Uterus (tissue), 4 donors: ENCODE data around the gene RGR. TPM values are rescaled to one million over a fixed set of nuclear protein-coding genes. Genes with fewer than 3 reads are reported as not detected.

Experiments used
- DNase-seq, 2 donors: peaks; one replicate each; pipeline ENCODE4 v3.0.0-alpha.2; 2019 to 2020
- H3K27ac ChIP-seq, 2 donors: fragments of 200-600 bp; sonication (generic); 1 replicate in 1 of 2; 2 replicates in 1 of 2; pipeline ENCODE4 v1.5.1; 2016 to 2018
- H3K27me3 ChIP-seq, 2 donors: fragments of 200-600 bp; sonication (generic); one replicate each; pipeline ENCODE4 v1.5.1; 2018 to 2019; ENCODE audit warnings: control low read depth in 1 of 2
- H3K36me3 ChIP-seq, 2 donors: fragments of 200-600 bp; sonication (generic); one replicate each; pipeline ENCODE4 v1.5.1; 2019; ENCODE audit warnings: control low read depth in 1 of 2
- H3K4me1 ChIP-seq, 2 donors: fragments of 200-600 bp; sonication (generic); one replicate each; pipeline ENCODE4 v1.5.1; 2018 to 2019; ENCODE audit warnings: control low read depth in 1 of 2
- H3K4me3 ChIP-seq, 2 donors: fragments of 200-600 bp; sonication (generic); 1 replicate in 1 of 2; 2 replicates in 1 of 2; pipeline ENCODE4 v1.5.1; 2018 to 2019; ENCODE audit warnings: mild to moderate bottlenecking in 1 of 2
- H3K9me3 ChIP-seq, 2 donors: fragments of 200-600 bp; sonication (generic); one replicate each; pipeline ENCODE4 v1.5.1; 2019; ENCODE audit warnings: control low read depth in 1 of 2
- CTCF ChIP-seq, 4 experiments: fragments of 200-600 bp in 2 of 4; fragments of 450-650 bp in 2 of 4; sonication (generic) in 2 of 4; IDR thresholded peaks; one replicate each; pipeline ENCODE4 v1.5.1; 2016 to 2019; ENCODE audit warnings: antibody characterized with exemption in 4 of 4, mild to moderate bottlenecking in 2 of 4, moderate library complexity in 1 of 4
- POLR2A ChIP-seq, 2 donors: fragments of 450-650 bp; IDR thresholded peaks; one replicate each; pipeline ENCODE4 v1.6.1; 2016; ENCODE audit warnings: antibody characterized with exemption in 2 of 2, mild to moderate bottlenecking in 1 of 2, moderate library complexity in 1 of 2
- intact Hi-C: fragments of 100-400 bp; cut with DNase I; formaldehyde crosslinking; loops from one replicate; pipeline ENCODE4 v1.15.1; 2023; ENCODE audit warnings: low total_unique reads
- total RNA-seq, 4 donors: library from RNA; depleted of rRNA in 3 of 4; stranded (reverse); fragments of >200 nt in 3 of 4; gene quantifications; one replicate each; pipeline versions ENCODE4 v1.1.0 to v1.2.4, GENCODE V29; 2014 to 2023
- donor health status: DM: yes; HTN: yes; CAD: no.

RGR gene
- total RNA-seq, 4 donors from 2014 or later, result not detected

GRCh38 chr10:84226616-84227015 lies 18.2 kb upstream of the RGR start:
- Histone ChIP-seq H3K9me3 (no peaks in the 10 kb centered on the region), H3K27ac (no peak overlapping the region), H3K4me3 (no peak overlapping the region), H3K36me3 (no peaks in the 10 kb centered on the region), H3K27me3 (no peaks in the 10 kb centered on the region), H3K4me1 (no peaks in the 10 kb centered on the region)
- intact Hi-C loops, result no loop called here
- DNase-seq, result no peak
- TF ChIP-seq POLR2A (IDR thresholded peaks at IDR 0.05) (no peak), CTCF (IDR thresholded peaks at IDR 0.05) (no peak)

GRCh38 chr10:84227810-84228209 lies 17.0 kb upstream of the RGR start:
- Histone ChIP-seq H3K9me3 (no peaks in the 10 kb centered on the region), H3K36me3 (no peaks in the 10 kb centered on the region), H3K4me1 (no peaks in the 10 kb centered on the region), H3K27ac (no peak overlapping the region), H3K27me3 (no peaks in the 10 kb centered on the region), H3K4me3 (no peak overlapping the region)
- intact Hi-C loops, result no loop called here
- DNase-seq, result no peak
- TF ChIP-seq CTCF (IDR thresholded peaks at IDR 0.05), result no peak
- TF ChIP-seq POLR2A (IDR thresholded peaks at IDR 0.05), result no peak

- no peak for DNase-seq
- intact Hi-C loops, result no loop called here
- Histone ChIP-seq H3K36me3 (no peaks in the 10 kb centered on the region), H3K9me3 (no peaks in the 10 kb centered on the region), H3K4me3 (no peak overlapping the region), H3K27me3 (no peaks in the 10 kb centered on the region), H3K27ac (no peak overlapping the region), H3K4me1 (no peaks in the 10 kb centered on the region)
- TF ChIP-seq CTCF (IDR thresholded peaks at IDR 0.05) (no peak), POLR2A (IDR thresholded peaks at IDR 0.05) (no peak)
Observed at GRCh38 chr10:84230359-84230758, 14.5 kb upstream of the RGR start.

GRCh38 chr10:84232376-84232775 lies 12.5 kb upstream of the RGR start:
- Histone ChIP-seq H3K27me3 (no peaks in the 10 kb centered on the region), H3K36me3 (no peaks in the 10 kb centered on the region), H3K4me1 (no peaks in the 10 kb centered on the region), H3K9me3 (no peaks in the 10 kb centered on the region), H3K27ac (no peak overlapping the region), H3K4me3 (no peak overlapping the region)
- intact Hi-C loops, result no loop called here
- TF ChIP-seq CTCF (IDR thresholded peaks at IDR 0.05) (no peak), POLR2A (IDR thresholded peaks at IDR 0.05) (no peak)
- DNase-seq, result no peak

- H3K36me3 ChIP-seq, result no peaks in the 10 kb centered on the region
- H3K4me1 ChIP-seq, result no peaks in the 10 kb centered on the region
- H3K27me3 ChIP-seq, result no peaks in the 10 kb centered on the region
- no peak overlapping the region for H3K4me3 ChIP-seq
- no peak for DNase-seq
- H3K27ac ChIP-seq, result no peak overlapping the region
- intact Hi-C loops, result no loop called here
- H3K9me3 ChIP-seq, result no peaks in the 10 kb centered on the region
- no peak for TF ChIP-seq POLR2A (IDR thresholded peaks at IDR 0.05)
- no peak for TF ChIP-seq CTCF (IDR thresholded peaks at IDR 0.05)
Observed at GRCh38 chr10:84233940-84234339, 10.9 kb upstream of the RGR start.
